ENCODE measurements around the gene NARF. TPM values are rescaled to one million over a fixed set of nuclear protein-coding genes. Genes with fewer than 3 reads are reported as not detected.

NARF gene
- polyA plus RNA-seq, 1 donor, result 44.1 TPM

DNA sequence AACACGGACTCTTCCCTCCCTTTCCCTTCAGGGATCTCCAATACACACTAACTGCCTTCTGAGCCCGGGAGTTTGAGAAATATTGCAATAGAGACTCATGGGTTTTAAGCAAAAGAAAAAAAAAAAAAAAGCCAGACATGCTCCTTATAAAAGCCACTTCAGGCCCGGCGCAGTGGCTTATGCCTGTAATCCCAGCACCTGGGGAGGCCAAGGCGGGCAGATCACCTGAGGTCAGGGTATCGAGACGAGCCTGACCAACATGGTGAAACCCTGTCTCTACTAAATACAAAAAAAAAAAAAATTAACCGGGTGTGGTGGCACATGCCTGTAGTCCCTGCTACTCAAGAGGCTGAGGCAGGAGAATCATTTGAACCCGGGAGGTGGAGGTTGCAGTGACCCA is 42.8 kb upstream of the NARF start:
- Histone ChIP-seq H3K4me1 (ENCODE audit: control insufficient read depth, insufficient read depth, low read length) (peaks cover 11% of the 10 kb centered on the region), H3K27ac (ENCODE audit: low read length) (no peak overlapping the region), H3K27me3 (ENCODE audit: control insufficient read depth, insufficient read depth, low read length) (no peaks in the 10 kb centered on the region), H3K4me3 (ENCODE audit: low read length) (no peak overlapping the region), H3K9me3 (ENCODE audit: control insufficient read depth, low read depth, low read length) (no peaks in the 10 kb centered on the region), H3K36me3 (ENCODE audit: control insufficient read depth, insufficient read depth, low read length) (peaks cover 8% of the 10 kb centered on the region)
- WGBS (ENCODE audit: insufficient coverage, low lambda C conversion rate), result no CpG with 5 or more reads among the region's 9 CpGs
- DNase-seq, result no peak

DNA sequence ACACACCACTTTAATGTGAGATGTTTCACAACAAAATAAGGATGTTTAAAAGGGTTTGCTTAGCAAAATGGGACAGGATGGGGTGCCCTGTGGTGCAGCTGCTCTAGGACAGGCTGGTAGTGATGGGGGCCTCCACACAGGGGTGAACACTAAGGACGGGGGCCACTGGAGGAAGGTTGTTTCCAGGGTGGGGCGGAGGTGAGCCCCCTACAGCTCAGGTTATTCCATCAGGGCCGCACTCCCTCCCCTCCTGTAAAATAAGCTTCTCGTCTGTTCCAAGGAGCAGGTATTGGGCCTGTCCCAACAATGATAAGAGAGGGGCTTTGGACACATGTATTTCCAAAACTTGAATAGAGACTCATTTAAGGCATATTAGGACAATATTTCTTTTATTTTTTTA is 42.3 kb upstream of the NARF start:
- H3K4me3 ChIP-seq (ENCODE audit: low read length), result no peak overlapping the region
- DNase-seq, result no peak
- WGBS (ENCODE audit: insufficient coverage, low lambda C conversion rate), result no CpG with 5 or more reads among the region's 4 CpGs
- H3K36me3 ChIP-seq (ENCODE audit: control insufficient read depth, insufficient read depth, low read length), result peaks cover 13% of the 10 kb centered on the region
- H3K9me3 ChIP-seq (ENCODE audit: control insufficient read depth, low read depth, low read length), result no peaks in the 10 kb centered on the region
- peaks cover 11% of the 10 kb centered on the region for H3K4me1 ChIP-seq (ENCODE audit: control insufficient read depth, insufficient read depth, low read length)
- H3K27me3 ChIP-seq (ENCODE audit: control insufficient read depth, insufficient read depth, low read length), result no peaks in the 10 kb centered on the region
- H3K27ac ChIP-seq (ENCODE audit: low read length), result no peak overlapping the region

DNA sequence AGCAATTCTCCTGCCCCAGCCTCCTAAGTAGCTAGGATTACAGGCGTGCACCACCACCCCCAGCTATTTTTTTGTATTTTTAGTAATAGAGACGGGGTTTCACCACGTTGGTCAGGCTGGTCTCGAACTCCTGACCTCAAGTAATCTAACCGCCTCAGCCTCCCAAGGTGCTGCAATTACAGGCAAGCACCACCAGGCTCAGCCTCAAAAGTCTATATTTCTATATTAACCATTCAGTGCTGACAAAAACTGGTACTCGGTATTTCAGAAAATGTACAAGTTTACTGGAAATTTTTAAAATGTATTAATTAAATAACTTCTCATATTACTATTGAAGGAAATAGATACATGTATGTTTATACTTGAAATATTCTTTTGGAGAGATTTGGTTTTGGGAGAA is 41.8 kb upstream of the NARF start:
- H3K27me3 ChIP-seq (ENCODE audit: control insufficient read depth, insufficient read depth, low read length), result no peaks in the 10 kb centered on the region
- peaks cover 14% of the 10 kb centered on the region for H3K36me3 ChIP-seq (ENCODE audit: control insufficient read depth, insufficient read depth, low read length)
- H3K4me1 ChIP-seq (ENCODE audit: control insufficient read depth, insufficient read depth, low read length), result peaks cover 11% of the 10 kb centered on the region
- DNase-seq, result no peak
- WGBS (ENCODE audit: insufficient coverage, low lambda C conversion rate), result 86% methylated on average over 1 of the region's 6 CpGs
- no peak overlapping the region for H3K4me3 ChIP-seq (ENCODE audit: low read length)
- H3K27ac ChIP-seq (ENCODE audit: low read length), result no peak overlapping the region
- no peaks in the 10 kb centered on the region for H3K9me3 ChIP-seq (ENCODE audit: control insufficient read depth, low read depth, low read length)

DNA sequence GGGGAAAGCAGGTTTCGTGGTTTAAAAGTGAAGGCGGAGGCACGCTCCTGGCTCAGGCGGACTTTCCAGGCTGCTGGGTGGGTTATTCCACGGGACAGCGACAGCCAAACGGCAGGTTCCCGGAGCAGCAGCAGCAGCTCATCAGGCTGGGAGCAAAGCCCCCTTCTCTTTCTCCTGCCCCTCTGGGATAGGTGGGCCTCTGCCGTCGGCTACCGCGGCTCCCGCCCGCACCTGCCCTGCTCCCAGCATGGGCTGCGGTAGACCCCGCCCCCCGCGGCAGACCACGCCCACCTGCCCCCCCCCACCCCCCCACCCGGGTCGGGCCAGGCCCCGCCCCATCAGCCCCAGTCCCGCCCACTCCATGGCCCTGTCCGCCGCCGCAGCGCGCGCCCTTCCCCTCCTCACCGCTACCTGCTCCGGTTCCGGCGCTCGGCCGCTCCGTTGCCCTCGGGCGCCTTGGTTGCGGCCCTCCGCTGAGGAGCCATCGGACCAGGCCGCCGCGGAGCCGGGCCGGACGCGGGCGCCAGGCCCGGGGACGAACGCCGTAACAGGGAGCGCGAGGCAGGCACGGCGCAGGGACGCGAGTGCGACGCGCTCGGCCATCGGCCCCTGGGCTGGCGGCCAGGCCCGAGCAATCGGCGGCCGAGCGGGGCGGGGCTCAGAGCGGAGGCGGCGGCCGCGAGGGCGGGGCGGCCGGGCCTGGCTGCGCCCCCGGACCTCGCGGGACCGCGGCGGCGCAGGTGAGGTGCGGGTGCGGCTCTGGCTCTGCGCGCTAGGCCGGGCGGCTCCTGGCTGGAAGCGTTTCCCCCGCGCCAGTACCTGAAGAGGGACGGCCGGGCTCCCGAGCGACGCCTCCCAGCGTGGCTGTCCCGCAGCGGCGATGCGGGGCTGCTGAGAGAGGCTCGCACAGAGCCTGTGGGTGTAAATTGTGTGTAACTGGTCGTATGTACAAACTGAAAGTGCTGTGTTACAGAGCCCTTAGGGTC is 40.2 kb upstream of the NARF start, which contains the start of the genes HEXD and OGFOD3:
HEXD (plus strand) TSS at position 347 of the 986 bp plus-strand sequence. CDS start 1,453 bp downstream, outside the sequence.
OGFOD3 (minus strand) TSS at position 586 of the 986 bp plus-strand sequence; CDS start at position 485, 101 bp downstream.
- Histone ChIP-seq H3K36me3 (ENCODE audit: control insufficient read depth, insufficient read depth, low read length) (peaks cover 11% of the 10 kb centered on the region), H3K4me1 (ENCODE audit: control insufficient read depth, insufficient read depth, low read length) (peaks cover 11% of the 10 kb centered on the region), H3K9me3 (ENCODE audit: control insufficient read depth, low read depth, low read length) (peaks cover 12% of the 10 kb centered on the region), H3K27ac (ENCODE audit: low read length) (peak within 1 kb of the TSS; percentile 95), H3K27me3 (ENCODE audit: control insufficient read depth, insufficient read depth, low read length) (no peaks in the 10 kb centered on the region), H3K4me3 (ENCODE audit: low read length) (peak within 1 kb of the TSS; percentile 93)
- DNase-seq, result peak; percentile 83 to 98
- WGBS (ENCODE audit: insufficient coverage, low lambda C conversion rate), result no CpG with 5 or more reads among the region's 108 CpGs

DNA sequence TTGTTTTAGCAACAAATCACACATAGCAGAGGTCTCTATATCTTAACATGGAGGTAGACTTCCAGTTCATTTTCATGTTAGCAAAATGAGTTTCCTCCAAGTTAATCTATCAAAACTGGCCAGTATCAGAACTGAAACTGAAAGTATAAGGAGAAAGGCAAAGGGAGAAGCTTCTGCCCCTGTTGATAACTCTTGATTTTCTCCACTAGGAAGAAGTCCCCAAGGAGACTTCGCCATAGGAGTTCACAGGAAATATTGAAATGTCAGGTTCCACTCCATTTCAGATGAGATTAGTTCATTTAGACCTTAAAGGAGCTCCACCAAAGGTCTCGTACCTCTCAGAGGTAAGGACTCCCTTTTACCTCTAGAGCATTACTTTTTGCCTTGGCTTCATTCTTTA is 39.0 kb upstream of the NARF start:
- no peaks in the 10 kb centered on the region for H3K27me3 ChIP-seq (ENCODE audit: control insufficient read depth, insufficient read depth, low read length)
- WGBS (ENCODE audit: insufficient coverage, low lambda C conversion rate), result 80% methylated on average over 1 of the region's 2 CpGs
- peak overlapping the region; percentile 93 for H3K4me3 ChIP-seq (ENCODE audit: low read length)
- H3K36me3 ChIP-seq (ENCODE audit: control insufficient read depth, insufficient read depth, low read length), result peaks cover 11% of the 10 kb centered on the region
- H3K27ac ChIP-seq (ENCODE audit: low read length), result peak overlapping the region; percentile 95
- peak; percentile 11 to 58 for DNase-seq
- peaks cover 7% of the 10 kb centered on the region for H3K4me1 ChIP-seq (ENCODE audit: control insufficient read depth, insufficient read depth, low read length)
- peaks cover 18% of the 10 kb centered on the region for H3K9me3 ChIP-seq (ENCODE audit: control insufficient read depth, low read depth, low read length)

DNA sequence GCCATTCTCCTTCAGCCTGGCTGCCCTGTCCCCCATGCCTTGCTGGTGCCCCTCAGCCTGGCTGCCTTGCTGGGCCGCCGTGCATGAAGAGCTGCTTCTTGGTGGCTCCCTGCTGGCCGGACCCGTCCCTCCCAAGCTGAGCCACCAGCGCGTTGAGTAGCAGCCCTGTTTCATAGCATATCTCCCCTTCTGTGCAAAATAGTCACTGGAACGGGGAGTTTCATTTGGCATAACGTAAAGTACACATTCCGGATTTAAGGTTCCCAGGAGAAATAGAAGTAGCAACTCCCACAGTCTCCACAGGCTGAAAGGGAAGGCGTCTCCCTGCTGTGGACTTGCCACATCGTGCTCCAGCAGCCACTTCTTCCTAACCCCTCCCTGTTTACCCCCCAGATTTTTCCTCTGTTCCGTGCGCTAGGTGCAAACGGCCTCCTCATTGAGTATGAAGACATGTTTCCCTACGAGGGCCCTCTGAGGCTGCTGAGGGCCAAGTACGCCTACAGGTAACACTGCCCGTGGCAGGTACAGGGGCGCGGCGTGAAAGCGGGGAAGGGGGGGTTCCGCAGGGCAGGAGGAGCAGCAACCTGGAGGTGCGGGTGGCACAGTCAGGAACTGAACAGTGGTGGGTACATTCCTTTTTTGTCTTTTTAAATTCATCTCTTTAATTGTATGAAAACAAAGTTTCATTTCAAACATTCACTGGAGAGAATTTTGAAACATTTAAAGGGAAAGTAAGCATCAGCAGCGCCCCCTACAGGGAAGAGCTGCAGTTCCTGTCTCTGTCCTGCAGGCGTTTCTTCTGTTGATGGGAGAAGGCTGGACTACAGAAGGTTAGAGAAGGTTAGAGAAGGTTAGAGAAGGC is 34.3 kb upstream of the NARF start:
- H3K4me3 ChIP-seq (ENCODE audit: low read length), result no peak overlapping the region
- H3K9me3 ChIP-seq (ENCODE audit: control insufficient read depth, low read depth, low read length), result peaks cover 18% of the 10 kb centered on the region
- H3K4me1 ChIP-seq (ENCODE audit: control insufficient read depth, insufficient read depth, low read length), result peaks cover 3% of the 10 kb centered on the region
- DNase-seq, result no peak
- H3K36me3 ChIP-seq (ENCODE audit: control insufficient read depth, insufficient read depth, low read length), result peaks cover 11% of the 10 kb centered on the region
- WGBS (ENCODE audit: insufficient coverage, low lambda C conversion rate), result no CpG with 5 or more reads among the region's 25 CpGs
- H3K27ac ChIP-seq (ENCODE audit: low read length), result no peak overlapping the region
- no peaks in the 10 kb centered on the region for H3K27me3 ChIP-seq (ENCODE audit: control insufficient read depth, insufficient read depth, low read length)

DNA sequence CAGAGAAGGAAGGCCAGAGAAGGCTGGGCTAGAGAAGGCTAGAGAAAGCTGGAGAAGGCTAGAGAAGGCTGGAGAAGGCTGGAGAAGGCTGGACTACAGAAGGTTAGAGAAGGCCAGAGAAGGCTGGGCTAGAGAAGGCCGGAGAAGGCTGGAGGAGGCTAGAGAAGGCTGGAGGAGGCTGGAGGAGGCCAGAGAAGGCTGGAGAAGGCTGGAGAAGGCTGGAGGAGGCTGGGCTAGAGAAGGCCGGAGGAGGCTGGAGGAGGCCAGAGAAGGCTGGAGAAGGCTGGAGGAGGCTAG is 33.7 kb upstream of the NARF start:
- Histone ChIP-seq H3K27me3 (ENCODE audit: control insufficient read depth, insufficient read depth, low read length) (no peaks in the 10 kb centered on the region), H3K27ac (ENCODE audit: low read length) (no peak overlapping the region), H3K9me3 (ENCODE audit: control insufficient read depth, low read depth, low read length) (peaks cover 18% of the 10 kb centered on the region), H3K36me3 (ENCODE audit: control insufficient read depth, insufficient read depth, low read length) (peaks cover 13% of the 10 kb centered on the region), H3K4me3 (ENCODE audit: low read length) (no peak overlapping the region), H3K4me1 (ENCODE audit: control insufficient read depth, insufficient read depth, low read length) (peaks cover under 1% of the 10 kb centered on the region)
- DNase-seq, result no peak
- 100% methylated on average over 2 of the region's 2 CpGs for WGBS (ENCODE audit: insufficient coverage, low lambda C conversion rate)

DNA sequence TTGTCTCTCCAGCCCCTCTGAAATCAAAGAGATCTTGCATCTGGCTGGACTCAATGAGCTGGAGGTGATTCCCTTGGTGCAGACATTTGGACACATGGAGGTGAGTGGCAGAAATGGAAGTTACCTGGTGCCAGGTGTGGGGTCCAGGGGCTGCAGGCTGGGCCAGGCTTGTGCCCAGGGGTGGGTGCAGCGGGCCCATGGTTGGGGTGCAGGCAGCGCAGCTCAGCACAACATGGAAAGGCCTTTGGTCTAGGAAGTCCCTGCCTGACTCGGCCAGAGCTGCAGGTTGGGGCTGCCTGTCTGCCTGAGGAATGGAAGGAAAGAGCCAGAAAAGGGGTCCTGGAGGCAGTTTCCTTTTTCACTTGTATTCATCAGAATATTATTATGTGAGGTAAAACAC is 30.0 kb upstream of the NARF start:
- DNase-seq, result no peak
- H3K9me3 ChIP-seq (ENCODE audit: control insufficient read depth, low read depth, low read length), result peaks cover 6% of the 10 kb centered on the region
- no peaks in the 10 kb centered on the region for H3K27me3 ChIP-seq (ENCODE audit: control insufficient read depth, insufficient read depth, low read length)
- peaks cover 8% of the 10 kb centered on the region for H3K36me3 ChIP-seq (ENCODE audit: control insufficient read depth, insufficient read depth, low read length)
- no CpG with 5 or more reads among the region's 3 CpGs for WGBS (ENCODE audit: insufficient coverage, low lambda C conversion rate)
- no peak overlapping the region for H3K4me3 ChIP-seq (ENCODE audit: low read length)
- no peaks in the 10 kb centered on the region for H3K4me1 ChIP-seq (ENCODE audit: control insufficient read depth, insufficient read depth, low read length)
- no peak overlapping the region for H3K27ac ChIP-seq (ENCODE audit: low read length)

DNA sequence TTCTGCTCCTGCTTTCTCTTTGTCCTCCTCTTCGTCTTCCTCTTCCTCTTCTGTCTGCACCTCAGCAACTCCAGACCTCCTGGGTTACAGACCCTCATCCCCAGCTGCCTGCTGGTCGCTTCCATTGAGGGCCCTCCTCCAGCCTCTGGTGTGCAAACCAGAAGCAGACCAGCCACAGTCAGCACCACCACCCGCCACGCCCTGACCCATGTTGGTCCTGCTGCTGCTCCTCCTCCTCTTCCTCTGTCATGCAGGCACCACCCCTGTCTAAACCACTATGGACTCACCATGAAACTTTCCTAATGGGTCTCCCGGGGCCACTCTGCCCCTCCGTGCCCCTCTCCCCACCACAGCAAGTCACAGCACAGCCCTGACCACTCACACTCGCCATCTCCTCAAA is 28.7 kb upstream of the NARF start:
- 100% methylated on average over 1 of the region's 7 CpGs for WGBS (ENCODE audit: insufficient coverage, low lambda C conversion rate)

DNA sequence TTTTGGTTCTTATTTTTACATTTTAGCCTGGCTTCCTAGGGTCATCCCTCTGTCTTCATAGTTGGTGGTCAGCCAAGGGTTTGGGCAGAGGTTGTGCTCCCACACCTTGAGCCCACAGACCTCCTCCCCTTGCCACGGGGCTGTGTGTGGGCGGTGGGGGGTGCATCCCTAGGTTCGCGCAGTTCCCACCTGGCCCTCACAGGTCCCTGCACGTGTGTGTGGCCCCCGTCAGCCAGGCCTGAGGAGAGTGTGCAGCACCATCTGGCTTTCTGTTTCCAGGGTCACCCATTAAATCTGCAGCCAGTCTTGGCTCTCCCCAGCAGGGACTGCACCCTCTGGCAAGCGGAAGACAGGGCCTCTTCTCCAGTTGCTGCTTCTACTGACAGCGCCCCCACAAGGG is 26.5 kb upstream of the NARF start:
- H3K9me3 ChIP-seq (ENCODE audit: control insufficient read depth, low read depth, low read length), result no peaks in the 10 kb centered on the region
- no peak for DNase-seq
- no peak overlapping the region for H3K4me3 ChIP-seq (ENCODE audit: low read length)
- no peaks in the 10 kb centered on the region for H3K27me3 ChIP-seq (ENCODE audit: control insufficient read depth, insufficient read depth, low read length)
- no peaks in the 10 kb centered on the region for H3K4me1 ChIP-seq (ENCODE audit: control insufficient read depth, insufficient read depth, low read length)
- peaks cover 28% of the 10 kb centered on the region for H3K36me3 ChIP-seq (ENCODE audit: control insufficient read depth, insufficient read depth, low read length)
- H3K27ac ChIP-seq (ENCODE audit: low read length), result no peak overlapping the region
- no CpG with 5 or more reads among the region's 8 CpGs for WGBS (ENCODE audit: insufficient coverage, low lambda C conversion rate)

More for the DNA sequence above, 28.7 kb upstream of the NARF start:
- DNase-seq, result no peak
- H3K4me1 ChIP-seq (ENCODE audit: control insufficient read depth, insufficient read depth, low read length), result no peaks in the 10 kb centered on the region
- H3K4me3 ChIP-seq (ENCODE audit: low read length), result no peak overlapping the region
- peaks cover 12% of the 10 kb centered on the region for H3K36me3 ChIP-seq (ENCODE audit: control insufficient read depth, insufficient read depth, low read length)
- no peaks in the 10 kb centered on the region for H3K9me3 ChIP-seq (ENCODE audit: control insufficient read depth, low read depth, low read length)
- no peaks in the 10 kb centered on the region for H3K27me3 ChIP-seq (ENCODE audit: control insufficient read depth, insufficient read depth, low read length)
- no peak overlapping the region for H3K27ac ChIP-seq (ENCODE audit: low read length)

All from large intestine (tissue), 3 donors.